ENCODE data around the gene GPAM.
A peak's percentile ranks its signal among the peaks of the same experiment; 100 is the strongest.

The GPAM gene

DNA sequence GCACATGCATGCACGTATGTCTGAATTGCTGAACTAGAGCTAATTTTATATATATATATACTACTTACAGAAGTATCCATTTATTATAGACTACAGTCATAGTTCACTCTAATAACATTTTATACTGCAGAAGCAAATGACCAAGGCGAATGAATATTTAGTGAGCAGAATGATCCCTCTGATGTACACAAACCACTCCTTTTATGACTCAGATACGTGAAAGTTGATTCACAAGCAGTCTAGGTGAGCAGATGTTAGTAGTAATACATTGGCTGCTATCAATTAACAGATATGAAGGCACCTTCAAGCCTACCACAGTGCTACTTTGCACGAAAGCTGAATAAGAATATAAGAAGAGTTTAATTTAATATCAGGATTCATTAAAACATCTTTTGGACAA lies 10.4 kb downstream of the GPAM start:
- H3K4me1 ChIP-seq (ENCODE audit: control insufficient read depth in 5 of 5, insufficient read depth in 5 of 5, low read length in 5 of 5), result peaks cover 0 to 24% (median 9%) of the 10 kb centered on the region in 5 donors
- H3K36me3 ChIP-seq (ENCODE audit: control insufficient read depth in 5 of 5, insufficient read depth in 5 of 5, low read length in 5 of 5), result peaks cover 72 to 96% (median 87%) of the 10 kb centered on the region in 5 donors

DNA sequence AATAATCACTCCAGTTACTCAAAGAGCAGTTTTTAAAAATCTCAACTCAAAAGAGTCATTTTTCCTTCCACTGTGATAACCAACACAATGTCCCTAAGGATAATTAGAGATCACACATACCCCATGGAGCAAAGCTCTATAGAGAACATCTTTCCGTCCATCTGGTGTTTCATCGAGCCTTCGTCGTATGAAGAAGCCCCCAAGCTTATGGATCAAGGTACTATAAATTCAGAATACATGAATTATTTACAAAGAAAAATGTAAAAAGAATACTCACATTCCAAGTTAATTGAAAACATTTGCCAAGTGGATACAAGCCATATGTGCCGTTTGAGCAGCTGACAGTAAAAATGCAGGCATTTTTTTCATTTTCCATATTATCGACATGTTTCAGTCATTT lies 14.8 kb downstream of the GPAM start:
- Histone ChIP-seq H3K9me3 (ENCODE audit: control insufficient read depth in 5 of 5, low read length in 5 of 5) (no peaks in the 10 kb centered on the region), H3K27ac (ENCODE audit: low read depth, low read length) (peak overlapping the region; percentile 38), H3K9ac (ENCODE audit: low read length in 5 of 5) (peak overlapping the region in 1 of 5 donors; percentile 31), H3K36me3 (ENCODE audit: control insufficient read depth in 5 of 5, insufficient read depth in 5 of 5, low read length in 5 of 5) (peaks cover 81 to 97% (median 92%) of the 10 kb centered on the region in 5 donors), H3K4me1 (ENCODE audit: control insufficient read depth in 5 of 5, insufficient read depth in 5 of 5, low read length in 5 of 5) (peaks cover 0 to 18% (median 3%) of the 10 kb centered on the region in 5 donors), H3K27me3 (ENCODE audit: control insufficient read depth in 5 of 5, insufficient read depth in 4 of 5, low read length in 5 of 5) (no peaks in the 10 kb centered on the region), H3K4me3 (ENCODE audit: low read depth in 1 of 5, low read length in 5 of 5) (no peak overlapping the region)

More for the DNA sequence above, 10.4 kb downstream of the GPAM start:
- H3K9me3 ChIP-seq (ENCODE audit: control insufficient read depth in 5 of 5, low read length in 5 of 5), result no peaks in the 10 kb centered on the region
- peak overlapping the region; percentile 57 for H3K27ac ChIP-seq (ENCODE audit: low read depth, low read length)
- no peak overlapping the region for H3K4me3 ChIP-seq (ENCODE audit: low read depth in 1 of 5, low read length in 5 of 5)
- no peaks in the 10 kb centered on the region for H3K27me3 ChIP-seq (ENCODE audit: control insufficient read depth in 5 of 5, insufficient read depth in 4 of 5, low read length in 5 of 5)
- H3K9ac ChIP-seq (ENCODE audit: low read length in 5 of 5), result no peak overlapping the region

DNA sequence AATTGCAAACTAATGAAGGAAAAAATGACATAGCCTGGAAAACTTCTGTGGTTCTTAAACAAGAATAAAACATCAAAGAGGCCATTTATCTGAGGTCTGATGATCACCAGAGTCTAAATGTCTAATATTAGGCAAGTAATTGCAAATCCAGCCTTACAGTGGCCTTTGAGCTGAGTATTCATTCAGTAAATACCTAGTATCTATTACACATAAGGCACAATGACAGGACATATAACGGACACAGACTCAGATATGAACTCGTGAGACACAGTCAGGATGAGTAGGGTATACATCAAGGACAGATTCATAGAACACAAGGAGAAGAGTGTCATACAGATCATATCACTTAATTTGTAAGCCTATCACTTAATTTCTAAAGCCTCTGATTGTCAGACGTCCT lies 16.8 kb downstream of the GPAM start:
- H3K4me3 ChIP-seq (ENCODE audit: low read depth in 1 of 5, low read length in 5 of 5), result no peak overlapping the region
- H3K36me3 ChIP-seq (ENCODE audit: control insufficient read depth in 5 of 5, insufficient read depth in 5 of 5, low read length in 5 of 5), result peaks cover 80 to 95% (median 93%) of the 10 kb centered on the region in 5 donors
- H3K9ac ChIP-seq (ENCODE audit: low read length in 5 of 5), result no peak overlapping the region
- H3K27me3 ChIP-seq (ENCODE audit: control insufficient read depth in 5 of 5, insufficient read depth in 4 of 5, low read length in 5 of 5), result no peaks in the 10 kb centered on the region
- H3K27ac ChIP-seq (ENCODE audit: low read depth, low read length), result peak overlapping the region; percentile 9
- no peaks in the 10 kb centered on the region for H3K9me3 ChIP-seq (ENCODE audit: control insufficient read depth in 5 of 5, low read length in 5 of 5)
- H3K4me1 ChIP-seq (ENCODE audit: control insufficient read depth in 5 of 5, insufficient read depth in 5 of 5, low read length in 5 of 5), result peaks cover 0 to 12% (median 0%) of the 10 kb centered on the region in 5 donors

DNA sequence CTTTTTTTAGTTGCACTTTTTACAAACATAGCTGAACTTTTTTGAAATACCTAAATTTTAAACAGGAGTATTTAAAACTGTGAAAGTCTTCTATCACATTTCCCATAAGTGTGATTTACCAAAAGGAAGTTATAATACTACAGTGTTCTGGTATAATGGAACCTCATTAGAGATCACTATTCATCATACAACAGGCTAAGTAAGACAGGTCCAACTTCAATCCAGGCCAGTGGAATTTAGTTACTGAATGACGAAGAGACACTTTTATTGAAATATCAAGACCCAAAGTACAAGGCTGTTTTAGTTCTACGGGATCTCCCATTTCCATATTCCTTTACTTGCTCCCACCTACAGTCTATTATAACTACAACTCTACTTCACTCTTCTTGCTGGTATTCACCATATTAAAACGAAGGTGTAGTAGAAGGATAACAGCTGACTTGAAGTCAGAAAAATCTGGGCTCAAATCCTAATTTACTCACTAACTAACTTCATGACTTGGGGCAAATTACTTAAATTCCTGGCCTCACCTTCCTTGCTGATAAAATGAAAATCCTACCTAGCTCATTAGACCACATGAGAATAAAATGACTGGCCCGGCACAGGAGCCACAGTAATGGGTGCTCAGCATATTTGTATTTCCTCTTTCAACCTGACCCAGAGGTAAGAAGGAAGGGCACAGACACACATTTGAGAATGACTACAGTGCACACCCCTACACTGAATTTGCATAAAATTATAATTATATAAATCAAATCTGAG lies 21.6 kb downstream of the GPAM start:
- Histone ChIP-seq H3K27ac (ENCODE audit: low read depth, low read length) (peak overlapping the region; percentile 43), H3K4me3 (ENCODE audit: low read depth in 1 of 5, low read length in 5 of 5) (no peak overlapping the region), H3K9me3 (ENCODE audit: control insufficient read depth in 5 of 5, low read length in 5 of 5) (no peaks in the 10 kb centered on the region), H3K36me3 (ENCODE audit: control insufficient read depth in 5 of 5, insufficient read depth in 5 of 5, low read length in 5 of 5) (peaks cover 71 to 96% (median 93%) of the 10 kb centered on the region in 5 donors), H3K4me1 (ENCODE audit: control insufficient read depth in 5 of 5, insufficient read depth in 5 of 5, low read length in 5 of 5) (peaks cover 0 to 9% (median 0%) of the 10 kb centered on the region in 5 donors), H3K27me3 (ENCODE audit: control insufficient read depth in 5 of 5, insufficient read depth in 4 of 5, low read length in 5 of 5) (no peaks in the 10 kb centered on the region), H3K9ac (ENCODE audit: low read length in 5 of 5) (peak overlapping the region in 1 of 5 donors; percentile 41)

DNA sequence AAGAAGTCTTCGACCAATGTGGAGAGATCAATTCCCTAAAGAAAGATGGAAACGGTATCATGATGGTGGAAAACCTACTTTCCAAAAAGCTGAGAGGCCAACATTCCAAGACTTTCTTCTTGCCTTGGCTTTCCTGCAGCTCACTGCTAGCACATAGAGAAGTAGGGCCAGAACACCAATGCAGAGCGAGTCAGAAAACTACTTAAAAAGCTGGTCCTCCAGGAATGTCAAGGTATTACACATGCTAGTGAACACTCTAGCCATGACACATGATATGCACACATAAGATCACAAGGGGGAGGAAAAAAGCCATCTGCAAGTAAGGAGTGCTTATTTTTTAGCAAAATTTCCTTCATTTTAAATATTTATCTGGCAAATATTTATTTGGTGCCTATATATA lies 22.7 kb downstream of the GPAM start:
- peaks cover 65 to 96% (median 93%) of the 10 kb centered on the region in 5 donors for H3K36me3 ChIP-seq (ENCODE audit: control insufficient read depth in 5 of 5, insufficient read depth in 5 of 5, low read length in 5 of 5)
- no peak overlapping the region for H3K4me3 ChIP-seq (ENCODE audit: low read depth in 1 of 5, low read length in 5 of 5)
- no peaks in the 10 kb centered on the region for H3K9me3 ChIP-seq (ENCODE audit: control insufficient read depth in 5 of 5, low read length in 5 of 5)
- peak overlapping the region; percentile 43 for H3K27ac ChIP-seq (ENCODE audit: low read depth, low read length)
- H3K27me3 ChIP-seq (ENCODE audit: control insufficient read depth in 5 of 5, insufficient read depth in 4 of 5, low read length in 5 of 5), result no peaks in the 10 kb centered on the region
- peaks cover 0 to 9% (median 0%) of the 10 kb centered on the region in 5 donors for H3K4me1 ChIP-seq (ENCODE audit: control insufficient read depth in 5 of 5, insufficient read depth in 5 of 5, low read length in 5 of 5)
- H3K9ac ChIP-seq (ENCODE audit: low read length in 5 of 5), result no peak overlapping the region

DNA sequence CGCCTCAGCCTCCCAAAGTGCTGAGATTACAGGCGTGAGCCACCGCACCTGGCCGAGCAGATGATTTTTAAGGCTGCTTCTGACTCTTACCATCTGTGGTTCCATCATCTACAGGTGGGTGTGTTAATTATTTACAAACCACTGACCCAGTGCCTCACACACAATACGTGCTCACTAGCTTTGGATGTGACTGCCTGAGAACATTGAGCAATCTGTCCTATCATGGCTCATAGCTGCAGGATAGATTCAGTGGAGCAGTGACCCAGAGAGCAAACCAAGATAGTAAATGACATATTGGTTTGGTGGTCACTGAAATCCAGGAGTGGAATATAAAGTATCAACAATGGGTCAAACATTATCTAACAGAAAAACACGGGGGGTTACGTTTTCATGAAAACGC lies 24.1 kb downstream of the GPAM start:
- peak overlapping the region; percentile 27 for H3K27ac ChIP-seq (ENCODE audit: low read depth, low read length)
- no peaks in the 10 kb centered on the region for H3K27me3 ChIP-seq (ENCODE audit: control insufficient read depth in 5 of 5, insufficient read depth in 4 of 5, low read length in 5 of 5)
- H3K4me3 ChIP-seq (ENCODE audit: low read depth in 1 of 5, low read length in 5 of 5), result no peak overlapping the region
- H3K4me1 ChIP-seq (ENCODE audit: control insufficient read depth in 5 of 5, insufficient read depth in 5 of 5, low read length in 5 of 5), result peaks cover 0 to 13% (median 0%) of the 10 kb centered on the region in 5 donors
- peaks cover 71 to 96% (median 95%) of the 10 kb centered on the region in 5 donors for H3K36me3 ChIP-seq (ENCODE audit: control insufficient read depth in 5 of 5, insufficient read depth in 5 of 5, low read length in 5 of 5)
- H3K9ac ChIP-seq (ENCODE audit: low read length in 5 of 5), result peak overlapping the region in 1 of 5 donors; percentile 13
- H3K9me3 ChIP-seq (ENCODE audit: control insufficient read depth in 5 of 5, low read length in 5 of 5), result no peaks in the 10 kb centered on the region

DNA sequence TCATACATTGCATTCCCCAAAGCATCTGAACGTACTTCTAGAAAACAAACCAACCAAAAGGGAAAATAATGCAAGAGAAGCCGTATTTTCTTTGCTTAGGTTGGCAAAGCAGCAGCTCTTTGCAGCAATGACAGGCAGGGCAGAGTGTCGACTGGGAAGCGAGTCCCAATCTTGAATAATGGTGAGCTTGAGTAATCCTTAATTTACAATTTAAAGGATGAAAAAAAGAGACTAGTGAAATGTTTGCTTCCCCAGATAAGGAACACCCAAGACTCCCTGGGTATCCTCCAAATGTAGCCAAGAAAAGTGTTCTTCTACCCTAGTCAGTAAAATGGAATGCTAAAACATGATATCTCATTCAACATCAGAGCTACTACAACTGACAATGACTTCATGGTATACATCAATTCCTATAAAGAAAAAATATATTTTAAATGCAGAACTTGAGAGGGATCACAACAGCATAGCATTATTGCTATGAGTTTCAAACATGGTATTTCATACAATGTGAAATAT lies 32.0 kb downstream of the GPAM start:
- H3K27me3 ChIP-seq (ENCODE audit: control insufficient read depth in 5 of 5, insufficient read depth in 4 of 5, low read length in 5 of 5), result no peaks in the 10 kb centered on the region
- peak overlapping the region; percentile 27 for H3K27ac ChIP-seq (ENCODE audit: low read depth, low read length)
- H3K4me3 ChIP-seq (ENCODE audit: low read depth in 1 of 5, low read length in 5 of 5), result no peak overlapping the region
- no peak overlapping the region for H3K9ac ChIP-seq (ENCODE audit: low read length in 5 of 5)
- peaks cover 62 to 95% (median 77%) of the 10 kb centered on the region in 5 donors for H3K36me3 ChIP-seq (ENCODE audit: control insufficient read depth in 5 of 5, insufficient read depth in 5 of 5, low read length in 5 of 5)
- H3K9me3 ChIP-seq (ENCODE audit: control insufficient read depth in 5 of 5, low read length in 5 of 5), result no peaks in the 10 kb centered on the region
- H3K4me1 ChIP-seq (ENCODE audit: control insufficient read depth in 5 of 5, insufficient read depth in 5 of 5, low read length in 5 of 5), result peaks cover 0 to 31% (median 8%) of the 10 kb centered on the region in 5 donors

DNA sequence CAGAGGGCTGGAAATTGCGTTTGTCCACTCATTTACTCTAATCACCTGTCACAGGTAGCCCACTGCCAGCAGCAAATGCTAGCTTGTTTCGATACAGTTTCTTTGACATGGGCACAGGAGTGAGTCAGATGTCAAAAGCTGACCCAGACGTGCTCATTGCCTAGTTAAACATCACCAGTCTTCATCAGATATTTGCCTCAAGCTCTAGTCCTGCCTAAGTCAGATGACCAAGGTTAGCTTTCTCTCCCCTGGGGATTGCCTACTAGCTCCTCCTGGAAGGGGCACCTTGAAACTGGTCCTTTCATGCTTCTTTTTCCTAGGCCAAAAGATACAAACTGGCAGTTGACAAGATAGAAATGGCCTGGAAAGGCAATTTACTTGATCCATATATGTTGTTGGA lies 35.2 kb downstream of the GPAM start:
- Histone ChIP-seq H3K27me3 (ENCODE audit: control insufficient read depth in 5 of 5, insufficient read depth in 4 of 5, low read length in 5 of 5) (no peaks in the 10 kb centered on the region), H3K9me3 (ENCODE audit: control insufficient read depth in 5 of 5, low read length in 5 of 5) (no peaks in the 10 kb centered on the region), H3K9ac (ENCODE audit: low read length in 5 of 5) (no peak overlapping the region), H3K27ac (ENCODE audit: low read depth, low read length) (peak overlapping the region; percentile 28), H3K36me3 (ENCODE audit: control insufficient read depth in 5 of 5, insufficient read depth in 5 of 5, low read length in 5 of 5) (peaks cover 35 to 90% (median 51%) of the 10 kb centered on the region in 5 donors), H3K4me1 (ENCODE audit: control insufficient read depth in 5 of 5, insufficient read depth in 5 of 5, low read length in 5 of 5) (peaks cover 0 to 36% (median 8%) of the 10 kb centered on the region in 5 donors), H3K4me3 (ENCODE audit: low read depth in 1 of 5, low read length in 5 of 5) (no peak overlapping the region)

DNA sequence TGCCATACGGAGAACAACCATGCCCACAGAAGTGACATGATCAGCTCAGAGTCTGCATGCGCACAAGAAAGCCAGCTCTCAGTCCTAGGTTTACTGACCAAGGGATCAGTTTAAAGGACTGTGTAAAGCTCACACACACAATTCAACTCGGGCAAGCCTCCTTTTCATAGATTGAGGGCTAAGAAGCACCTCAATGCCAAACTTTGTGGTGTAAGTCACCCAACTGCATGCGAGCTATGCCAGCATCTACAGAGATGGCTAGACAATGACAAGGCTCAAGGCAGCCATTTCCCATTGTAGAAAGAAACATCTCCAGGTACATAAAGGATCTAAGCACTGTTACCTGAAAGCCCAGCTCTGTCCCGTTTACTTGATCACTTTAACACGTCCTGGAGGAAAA lies 36.8 kb downstream of the GPAM start:
- Histone ChIP-seq H3K27ac (ENCODE audit: low read depth, low read length) (no peak overlapping the region), H3K4me1 (ENCODE audit: control insufficient read depth in 5 of 5, insufficient read depth in 5 of 5, low read length in 5 of 5) (peaks cover 0 to 24% (median 5%) of the 10 kb centered on the region in 5 donors), H3K36me3 (ENCODE audit: control insufficient read depth in 5 of 5, insufficient read depth in 5 of 5, low read length in 5 of 5) (peaks cover 23 to 88% (median 39%) of the 10 kb centered on the region in 5 donors), H3K9me3 (ENCODE audit: control insufficient read depth in 5 of 5, low read length in 5 of 5) (no peaks in the 10 kb centered on the region), H3K27me3 (ENCODE audit: control insufficient read depth in 5 of 5, insufficient read depth in 4 of 5, low read length in 5 of 5) (no peaks in the 10 kb centered on the region), H3K9ac (ENCODE audit: low read length in 5 of 5) (peak overlapping the region in 1 of 5 donors; percentile 36), H3K4me3 (ENCODE audit: low read depth in 1 of 5, low read length in 5 of 5) (no peak overlapping the region)

DNA sequence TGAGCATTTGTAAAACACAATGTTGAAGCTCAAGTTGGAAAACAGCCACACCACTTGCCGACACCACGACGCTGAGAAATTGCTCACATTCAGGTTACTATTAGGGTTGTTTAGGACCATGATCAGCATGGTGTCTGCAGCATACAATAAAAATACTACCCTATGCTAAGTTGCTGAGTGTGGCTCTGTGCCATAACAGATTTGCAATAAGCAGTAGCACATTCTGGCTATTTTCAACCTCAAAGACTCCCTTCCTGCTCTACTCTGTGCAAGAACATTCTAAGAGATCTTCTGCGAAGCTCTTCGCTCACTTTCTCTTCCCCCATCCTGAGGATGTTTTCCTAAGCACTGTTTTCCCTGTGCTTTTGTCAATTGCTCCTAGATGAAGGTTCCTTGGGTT lies 38.3 kb downstream of the GPAM start:
- Histone ChIP-seq H3K4me3 (ENCODE audit: low read depth in 1 of 5, low read length in 5 of 5) (no peak overlapping the region), H3K4me1 (ENCODE audit: control insufficient read depth in 5 of 5, insufficient read depth in 5 of 5, low read length in 5 of 5) (peaks cover 0 to 14% (median 7%) of the 10 kb centered on the region in 5 donors), H3K9ac (ENCODE audit: low read length in 5 of 5) (peak overlapping the region in 1 of 5 donors; percentile 16), H3K27ac (ENCODE audit: low read depth, low read length) (no peak overlapping the region), H3K36me3 (ENCODE audit: control insufficient read depth in 5 of 5, insufficient read depth in 5 of 5, low read length in 5 of 5) (peaks cover 10 to 89% (median 27%) of the 10 kb centered on the region in 5 donors), H3K27me3 (ENCODE audit: control insufficient read depth in 5 of 5, insufficient read depth in 4 of 5, low read length in 5 of 5) (no peaks in the 10 kb centered on the region), H3K9me3 (ENCODE audit: control insufficient read depth in 5 of 5, low read length in 5 of 5) (no peaks in the 10 kb centered on the region)
